SH-SY5Y (cell line): ENCODE results near the gene YBX1.

Experiments
- GATA2 ChIP-seq: IDR thresholded peaks from 2 replicates; pipeline ENCODE4 v1.6.1; 2011; ENCODE audit warnings: mild to moderate bottlenecking, low read depth, low read length
- GATA3 ChIP-seq: IDR thresholded peaks from 2 replicates; pipeline ENCODE4 v1.6.1; 2011; ENCODE audit warnings: low read depth, mild to moderate bottlenecking, low read length, moderate library complexity

- no peak for TF ChIP-seq GATA2
- no peak for TF ChIP-seq GATA3
Observed at GRCh38 chr1:42731585-42731984, 49.4 kb downstream of the YBX1 start.
